Hepatocyte (in vitro differentiated cells): ENCODE results near the gene PAX3. TPM values are rescaled to one million over a fixed set of nuclear protein-coding genes. Genes with fewer than 3 reads are reported as not detected.

Experiments used
- DNase-seq: peaks from one replicate; pipeline ENCODE4 v3.0.0-alpha.2; 2016; ENCODE audit warnings: low spot score
- H2AFZ ChIP-seq: fragments of 200-600 bp; sonication (generic); 2 replicates; pipeline ENCODE4 v1.6.0; 2016; ENCODE audit warnings: antibody characterized with exemption, mild to moderate bottlenecking
- H3K27ac ChIP-seq: fragments of 200-600 bp; sonication (generic); 2 replicates; pipeline ENCODE4 v1.5.1; 2016; ENCODE audit warnings: mild to moderate bottlenecking
- H3K27me3 ChIP-seq: fragments of 200-600 bp; sonication (generic); 2 replicates; pipeline ENCODE4 v1.6.1; 2016
- H3K36me3 ChIP-seq: fragments of 200-600 bp; sonication (generic); replicated peaks from 2 replicates; pipeline ENCODE4 v1.5.1; 2016; ENCODE audit warnings: low read depth; ENCODE audit not compliant: insufficient read depth
- H3K4me1 ChIP-seq: fragments of 200-600 bp; sonication (generic); 2 replicates; pipeline ENCODE4 v1.5.1; 2016; ENCODE audit warnings: mild to moderate bottlenecking, moderate library complexity; ENCODE audit not compliant: insufficient read depth
- H3K4me2 ChIP-seq: fragments of 200-600 bp; sonication (generic); 2 replicates; pipeline ENCODE4 v1.6.0; 2016
- H3K4me3 ChIP-seq: fragments of 200-600 bp; sonication (generic); 2 replicates; pipeline ENCODE4 v1.5.1; 2016; ENCODE audit warnings: mild to moderate bottlenecking
- H3K79me2 ChIP-seq: fragments of 200-600 bp; sonication (generic); 2 replicates; pipeline ENCODE4 v1.6.0; 2017; ENCODE audit warnings: mild to moderate bottlenecking
- H3K9me2 ChIP-seq: fragments of 200-600 bp; sonication (generic); replicated peaks from 2 replicates; pipeline ENCODE4 v1.6.0; 2017; ENCODE audit warnings: mild to moderate bottlenecking; ENCODE audit not compliant: insufficient read depth
- H3K9me3 ChIP-seq: fragments of 200-600 bp; sonication (generic); 2 replicates; pipeline ENCODE4 v1.5.1; 2016; ENCODE audit warnings: low read depth, mild to moderate bottlenecking
- H4K20me1 ChIP-seq: fragments of 200-600 bp; sonication (generic); 2 replicates; pipeline ENCODE4 v1.6.0; 2016; ENCODE audit warnings: mild to moderate bottlenecking; ENCODE audit not compliant: insufficient read depth, poor library complexity, severe bottlenecking
- EZH2 ChIP-seq: fragments of 200-600 bp; sonication (generic); IDR thresholded peaks from 2 replicates; pipeline ENCODE4 v1.6.1; 2016; ENCODE audit warnings: antibody characterized with exemption, mild to moderate bottlenecking, borderline replicate concordance
- EZH2phosphoT487 ChIP-seq: fragments of 200-600 bp; sonication (generic); IDR thresholded peaks from one replicate; pipeline ENCODE4 v1.6.1; 2018; ENCODE audit warnings: antibody characterized with exemption, mild to moderate bottlenecking, low read depth, moderate library complexity; ENCODE audit not compliant: unreplicated experiment, severe bottlenecking
- WGBS: methylation state at CpG from one replicate; pipeline ENCODE4 v1.1.6; 2016; ENCODE audit warnings: low lambda C conversion rate; ENCODE audit errors: missing lambda C conversion rate; 5-methylcytosine and 5-hydroxymethylcytosine counted together
- polyA plus RNA-seq: library from polyadenylated mRNA; unstranded; fragments of >200 nt; fragmentation: Nextera tagmentation; extraction: Ambion mirVana; gene quantifications from 2 replicates; pipeline ENCODE4 v1.2.1, GENCODE V29; 2016
- total RNA-seq: library from RNA; depleted of rRNA; stranded (reverse); fragments of >200 nt; gene quantifications from 2 replicates; pipeline ENCODE4 v1.2.3, GENCODE V29; 2014
- TF ChIP-seq, protein P1 (sequence below): fragments of 200-600 bp; sonication (generic); IDR thresholded peaks from 2 replicates; pipeline ENCODE4 v1.5.1; 2016; ENCODE audit warnings: antibody characterized with exemption, mild to moderate bottlenecking; ENCODE audit not compliant: poor library complexity

PAX3 gene
- total and polyA plus RNA-seq, 2 experiments from 2014 or later = not detected

DNA sequence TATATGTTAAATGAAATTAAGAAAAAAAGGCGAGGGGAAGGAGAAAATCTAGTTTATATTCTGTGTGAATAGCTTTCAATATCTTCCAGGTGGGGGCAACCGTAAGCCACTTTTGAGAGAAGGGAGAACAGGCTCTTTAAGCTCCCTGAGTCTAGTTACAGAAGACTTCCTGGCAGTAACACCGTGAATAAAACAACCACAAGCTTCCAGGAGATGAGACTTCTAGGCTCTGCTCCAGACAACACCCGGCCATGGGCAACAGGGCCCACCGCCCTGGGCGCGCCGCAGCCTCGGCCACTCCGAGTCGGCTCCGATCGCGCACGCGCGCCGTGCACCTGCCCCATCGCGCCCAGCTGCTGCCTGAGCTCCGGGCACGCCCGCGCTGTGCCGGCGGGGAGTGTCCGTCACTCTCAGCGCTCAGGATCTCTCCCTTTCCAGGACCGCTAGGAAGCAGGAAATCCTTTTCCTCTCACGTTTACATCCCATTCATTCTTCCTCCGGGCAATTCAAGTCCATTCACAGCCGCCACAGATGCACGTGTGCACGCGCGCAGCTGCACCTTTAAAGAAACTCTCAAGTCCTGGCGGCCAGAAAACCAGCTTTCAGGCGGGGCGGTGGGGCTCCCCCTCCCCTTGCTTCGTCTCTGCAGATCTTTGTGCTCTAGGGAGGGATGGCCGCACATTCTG is 19.4 kb upstream of the PAX3 start:
- WGBS = under 1% methylated on average over 41 of the region's 41 CpGs
- Histone ChIP-seq H3K27me3 (peaks cover 76% of the 10 kb centered on the region), H3K9me2 (no peaks in the 10 kb centered on the region), H3K4me1 (peaks cover 4% of the 10 kb centered on the region), H3K4me3 (peak overlapping the region; percentile 31), H3K9me3 (no peaks in the 10 kb centered on the region), H3K36me3 (no peaks in the 10 kb centered on the region), H3K27ac (no peak overlapping the region), H3K4me2 (peak overlapping the region; percentile 92), H4K20me1 (no peaks in the 10 kb centered on the region), H3K79me2 (no peaks in the 10 kb centered on the region), H2AFZ (peak overlapping the region; percentile 16)
- DNase-seq = peak; percentile 84
- TF ChIP-seq EZH2 (peak; percentile 54), EZH2phosphoT487 (no peak)
- TF ChIP-seq, protein P1, sequence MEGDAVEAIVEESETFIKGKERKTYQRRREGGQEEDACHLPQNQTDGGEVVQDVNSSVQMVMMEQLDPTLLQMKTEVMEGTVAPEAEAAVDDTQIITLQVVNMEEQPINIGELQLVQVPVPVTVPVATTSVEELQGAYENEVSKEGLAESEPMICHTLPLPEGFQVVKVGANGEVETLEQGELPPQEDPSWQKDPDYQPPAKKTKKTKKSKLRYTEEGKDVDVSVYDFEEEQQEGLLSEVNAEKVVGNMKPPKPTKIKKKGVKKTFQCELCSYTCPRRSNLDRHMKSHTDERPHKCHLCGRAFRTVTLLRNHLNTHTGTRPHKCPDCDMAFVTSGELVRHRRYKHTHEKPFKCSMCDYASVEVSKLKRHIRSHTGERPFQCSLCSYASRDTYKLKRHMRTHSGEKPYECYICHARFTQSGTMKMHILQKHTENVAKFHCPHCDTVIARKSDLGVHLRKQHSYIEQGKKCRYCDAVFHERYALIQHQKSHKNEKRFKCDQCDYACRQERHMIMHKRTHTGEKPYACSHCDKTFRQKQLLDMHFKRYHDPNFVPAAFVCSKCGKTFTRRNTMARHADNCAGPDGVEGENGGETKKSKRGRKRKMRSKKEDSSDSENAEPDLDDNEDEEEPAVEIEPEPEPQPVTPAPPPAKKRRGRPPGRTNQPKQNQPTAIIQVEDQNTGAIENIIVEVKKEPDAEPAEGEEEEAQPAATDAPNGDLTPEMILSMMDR = peak; percentile 79

DNA sequence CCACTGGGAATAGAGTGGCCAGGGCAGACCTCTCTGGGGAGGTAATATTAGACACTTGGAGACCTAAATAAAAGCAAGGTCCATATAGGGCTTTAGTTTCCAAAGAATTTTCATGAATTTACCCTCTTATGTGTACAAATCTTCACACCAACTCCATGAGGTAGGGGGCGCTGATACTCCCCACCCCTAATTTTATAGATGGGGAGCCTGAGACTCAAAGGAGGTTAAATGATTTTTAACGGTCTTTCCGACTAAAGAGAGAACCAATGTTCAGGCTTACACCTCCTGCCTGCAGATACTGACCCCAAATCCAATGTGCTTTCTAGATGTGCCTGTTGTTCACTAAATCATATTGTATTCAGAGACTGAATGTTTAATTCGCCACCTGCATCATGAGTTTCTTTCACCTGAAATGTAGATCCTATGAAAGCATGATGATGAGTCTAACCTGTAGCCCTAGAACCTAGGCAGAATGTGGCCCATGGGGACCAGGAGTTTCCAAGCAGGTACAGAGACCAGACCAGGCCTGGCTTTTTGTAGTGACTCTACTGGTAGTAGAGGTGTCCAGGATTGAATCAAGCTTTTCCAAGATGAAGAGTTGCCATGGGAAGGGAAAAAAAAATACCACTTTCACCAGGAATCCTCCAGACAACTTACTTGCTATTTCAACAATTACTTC is 16.8 kb upstream of the PAX3 start:
- H3K27me3 ChIP-seq = peaks cover 78% of the 10 kb centered on the region
- no peak overlapping the region for H3K4me2 ChIP-seq
- H3K4me1 ChIP-seq = peaks cover 4% of the 10 kb centered on the region
- no peaks in the 10 kb centered on the region for H3K9me3 ChIP-seq
- WGBS = 18% methylated on average over 4 of the region's 4 CpGs
- no peaks in the 10 kb centered on the region for H3K79me2 ChIP-seq
- no peak overlapping the region for H3K4me3 ChIP-seq
- DNase-seq = no peak
- H4K20me1 ChIP-seq = no peaks in the 10 kb centered on the region
- no peak for TF ChIP-seq EZH2phosphoT487
- TF ChIP-seq, protein P1 = no peak
- H3K36me3 ChIP-seq = no peaks in the 10 kb centered on the region
- no peak overlapping the region for H3K27ac ChIP-seq
- H3K9me2 ChIP-seq = no peaks in the 10 kb centered on the region
- H2AFZ ChIP-seq = no peak overlapping the region

DNA sequence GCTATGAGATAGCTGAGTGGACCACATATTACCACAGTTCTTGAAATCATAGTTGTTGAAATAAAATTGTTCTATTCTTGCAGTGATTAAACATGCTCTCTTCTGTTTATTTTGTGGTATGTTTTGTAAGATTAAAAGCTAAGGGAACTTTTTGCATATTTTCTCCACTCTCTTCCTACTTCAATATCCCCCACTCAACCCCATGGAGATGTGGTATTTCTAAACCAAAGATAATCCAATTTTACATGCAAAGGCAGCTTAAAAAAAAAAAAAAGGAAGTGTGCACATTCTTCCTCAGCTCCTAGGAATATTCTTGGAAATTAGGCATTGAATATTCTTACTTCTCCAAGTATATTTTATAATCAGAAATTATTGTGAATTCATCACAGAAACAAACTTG is 15.0 kb upstream of the PAX3 start:
- H2AFZ ChIP-seq = no peak overlapping the region
- H3K4me1 ChIP-seq = peaks cover 4% of the 10 kb centered on the region
- H3K79me2 ChIP-seq = no peaks in the 10 kb centered on the region
- H3K9me3 ChIP-seq = no peaks in the 10 kb centered on the region
- H3K27me3 ChIP-seq = peaks cover 87% of the 10 kb centered on the region
- no peaks in the 10 kb centered on the region for H3K9me2 ChIP-seq
- DNase-seq = no peak
- no peak overlapping the region for H3K4me2 ChIP-seq
- no peaks in the 10 kb centered on the region for H3K36me3 ChIP-seq
- no peak overlapping the region for H3K4me3 ChIP-seq
- no peak overlapping the region for H3K27ac ChIP-seq
- no peaks in the 10 kb centered on the region for H4K20me1 ChIP-seq
- TF ChIP-seq EZH2 (no peak), EZH2phosphoT487 (no peak)
- TF ChIP-seq, protein P1 = no peak
